Measurements from ENCODE around the gene PRSS21.

PRSS21 gene

DNA sequence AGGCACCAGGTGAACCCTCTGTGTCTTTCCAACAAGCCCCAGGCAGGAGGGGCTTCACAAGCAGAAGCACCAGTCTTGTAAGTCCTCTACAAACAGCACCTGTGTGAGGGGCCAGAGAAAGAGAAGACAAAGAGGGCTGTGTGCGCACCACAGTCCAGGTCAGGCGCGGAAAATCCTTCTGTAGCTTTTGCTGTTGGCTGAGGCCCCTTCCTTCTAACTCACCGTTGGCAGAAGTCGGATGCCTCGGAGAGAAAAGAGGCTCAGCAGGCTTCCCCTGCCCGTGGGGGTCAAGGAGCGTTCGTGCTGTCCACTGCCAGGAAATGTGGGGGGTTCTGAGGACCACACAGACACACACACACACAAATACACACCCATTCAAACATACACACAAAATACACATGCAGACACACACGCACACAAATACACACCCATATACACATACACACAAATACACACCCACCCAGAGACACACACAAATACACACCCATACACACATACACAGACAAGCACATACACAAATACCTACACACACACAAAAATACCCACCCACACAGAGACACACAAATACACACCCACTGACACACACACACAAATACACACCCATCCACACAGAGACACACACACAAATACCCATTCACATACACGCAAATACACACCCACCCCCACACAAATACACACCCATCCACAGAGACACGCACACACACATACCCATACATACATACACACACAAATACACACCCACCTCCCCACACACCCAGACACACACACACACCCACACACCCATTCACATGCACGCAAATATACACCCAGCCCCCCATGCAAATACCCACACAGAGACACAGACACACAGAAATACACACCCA, 19.8 kb downstream of the PRSS21 start (continued):
- TF ChIP-seq ZNF654 (tag by site-specific recombination; IDR thresholded peaks at IDR 0.05; ENCODE audit: low read depth) (no peak), ZNF544 (tag by site-specific recombination; IDR thresholded peaks at IDR 0.05) (no peak), ZNF560 (tag by site-specific recombination; IDR thresholded peaks at IDR 0.05; ENCODE audit: borderline replicate concordance) (0 out of 2 replicates have a peak, but pooled peaks have one; percentile 10), OVOL3 (tag by site-specific recombination; IDR thresholded peaks at IDR 0.05) (no peak), SP2 (tag by site-specific recombination; IDR thresholded peaks at IDR 0.05) (no peak), ZEB2 (tag by site-specific recombination; IDR thresholded peaks at IDR 0.05) (no peak), ZNF311 (tag by site-specific recombination; IDR thresholded peaks at IDR 0.05; ENCODE audit: borderline replicate concordance) (0 out of 2 replicates have a peak, but pooled peaks have one; percentile 25), ZNF473 (tag by site-specific recombination; IDR thresholded peaks at IDR 0.05) (0 out of 2 replicates have a peak, but pooled peaks have one; percentile 7), EGR2 (tag by site-specific recombination; IDR thresholded peaks at IDR 0.05; ENCODE audit: low read depth) (peak; percentile 96), ZNF302 (tag by site-specific recombination; IDR thresholded peaks at IDR 0.05; ENCODE audit: low read depth) (no peak), ZNF521 (tag by site-specific recombination; IDR thresholded peaks at IDR 0.05) (no peak; the same call in 1 of the 2 replicates), ZSCAN23 (tag by site-specific recombination; IDR thresholded peaks at IDR 0.05) (peak; percentile 24; the same call in 1 of the 2 replicates), SETDB1 (IDR thresholded peaks at IDR 0.05; ENCODE audit: insufficient read length, low read length) (no peak), ZNF510 (tag by site-specific recombination; IDR thresholded peaks at IDR 0.05; ENCODE audit: insufficient replicate concordance) (no peak)
- TF ChIP-seq, protein P1, sequence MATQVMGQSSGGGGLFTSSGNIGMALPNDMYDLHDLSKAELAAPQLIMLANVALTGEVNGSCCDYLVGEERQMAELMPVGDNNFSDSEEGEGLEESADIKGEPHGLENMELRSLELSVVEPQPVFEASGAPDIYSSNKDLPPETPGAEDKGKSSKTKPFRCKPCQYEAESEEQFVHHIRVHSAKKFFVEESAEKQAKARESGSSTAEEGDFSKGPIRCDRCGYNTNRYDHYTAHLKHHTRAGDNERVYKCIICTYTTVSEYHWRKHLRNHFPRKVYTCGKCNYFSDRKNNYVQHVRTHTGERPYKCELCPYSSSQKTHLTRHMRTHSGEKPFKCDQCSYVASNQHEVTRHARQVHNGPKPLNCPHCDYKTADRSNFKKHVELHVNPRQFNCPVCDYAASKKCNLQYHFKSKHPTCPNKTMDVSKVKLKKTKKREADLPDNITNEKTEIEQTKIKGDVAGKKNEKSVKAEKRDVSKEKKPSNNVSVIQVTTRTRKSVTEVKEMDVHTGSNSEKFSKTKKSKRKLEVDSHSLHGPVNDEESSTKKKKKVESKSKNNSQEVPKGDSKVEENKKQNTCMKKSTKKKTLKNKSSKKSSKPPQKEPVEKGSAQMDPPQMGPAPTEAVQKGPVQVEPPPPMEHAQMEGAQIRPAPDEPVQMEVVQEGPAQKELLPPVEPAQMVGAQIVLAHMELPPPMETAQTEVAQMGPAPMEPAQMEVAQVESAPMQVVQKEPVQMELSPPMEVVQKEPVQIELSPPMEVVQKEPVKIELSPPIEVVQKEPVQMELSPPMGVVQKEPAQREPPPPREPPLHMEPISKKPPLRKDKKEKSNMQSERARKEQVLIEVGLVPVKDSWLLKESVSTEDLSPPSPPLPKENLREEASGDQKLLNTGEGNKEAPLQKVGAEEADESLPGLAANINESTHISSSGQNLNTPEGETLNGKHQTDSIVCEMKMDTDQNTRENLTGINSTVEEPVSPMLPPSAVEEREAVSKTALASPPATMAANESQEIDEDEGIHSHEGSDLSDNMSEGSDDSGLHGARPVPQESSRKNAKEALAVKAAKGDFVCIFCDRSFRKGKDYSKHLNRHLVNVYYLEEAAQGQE (tag by site-specific recombination; IDR thresholded peaks at IDR 0.05) = no peak
- TF ChIP-seq, protein P2, sequence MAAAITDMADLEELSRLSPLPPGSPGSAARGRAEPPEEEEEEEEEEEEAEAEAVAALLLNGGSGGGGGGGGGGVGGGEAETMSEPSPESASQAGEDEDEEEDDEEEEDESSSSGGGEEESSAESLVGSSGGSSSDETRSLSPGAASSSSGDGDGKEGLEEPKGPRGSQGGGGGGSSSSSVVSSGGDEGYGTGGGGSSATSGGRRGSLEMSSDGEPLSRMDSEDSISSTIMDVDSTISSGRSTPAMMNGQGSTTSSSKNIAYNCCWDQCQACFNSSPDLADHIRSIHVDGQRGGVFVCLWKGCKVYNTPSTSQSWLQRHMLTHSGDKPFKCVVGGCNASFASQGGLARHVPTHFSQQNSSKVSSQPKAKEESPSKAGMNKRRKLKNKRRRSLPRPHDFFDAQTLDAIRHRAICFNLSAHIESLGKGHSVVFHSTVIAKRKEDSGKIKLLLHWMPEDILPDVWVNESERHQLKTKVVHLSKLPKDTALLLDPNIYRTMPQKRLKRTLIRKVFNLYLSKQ (tag by site-specific recombination; IDR thresholded peaks at IDR 0.05; ENCODE audit: borderline replicate concordance) = no peak
- TF ChIP-seq, protein P3, sequence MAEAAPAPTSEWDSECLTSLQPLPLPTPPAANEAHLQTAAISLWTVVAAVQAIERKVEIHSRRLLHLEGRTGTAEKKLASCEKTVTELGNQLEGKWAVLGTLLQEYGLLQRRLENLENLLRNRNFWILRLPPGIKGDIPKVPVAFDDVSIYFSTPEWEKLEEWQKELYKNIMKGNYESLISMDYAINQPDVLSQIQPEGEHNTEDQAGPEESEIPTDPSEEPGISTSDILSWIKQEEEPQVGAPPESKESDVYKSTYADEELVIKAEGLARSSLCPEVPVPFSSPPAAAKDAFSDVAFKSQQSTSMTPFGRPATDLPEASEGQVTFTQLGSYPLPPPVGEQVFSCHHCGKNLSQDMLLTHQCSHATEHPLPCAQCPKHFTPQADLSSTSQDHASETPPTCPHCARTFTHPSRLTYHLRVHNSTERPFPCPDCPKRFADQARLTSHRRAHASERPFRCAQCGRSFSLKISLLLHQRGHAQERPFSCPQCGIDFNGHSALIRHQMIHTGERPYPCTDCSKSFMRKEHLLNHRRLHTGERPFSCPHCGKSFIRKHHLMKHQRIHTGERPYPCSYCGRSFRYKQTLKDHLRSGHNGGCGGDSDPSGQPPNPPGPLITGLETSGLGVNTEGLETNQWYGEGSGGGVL (tag by site-specific recombination; IDR thresholded peaks at IDR 0.05) = 0 out of 2 replicates have a peak, but pooled peaks have one; percentile 8

DNA sequence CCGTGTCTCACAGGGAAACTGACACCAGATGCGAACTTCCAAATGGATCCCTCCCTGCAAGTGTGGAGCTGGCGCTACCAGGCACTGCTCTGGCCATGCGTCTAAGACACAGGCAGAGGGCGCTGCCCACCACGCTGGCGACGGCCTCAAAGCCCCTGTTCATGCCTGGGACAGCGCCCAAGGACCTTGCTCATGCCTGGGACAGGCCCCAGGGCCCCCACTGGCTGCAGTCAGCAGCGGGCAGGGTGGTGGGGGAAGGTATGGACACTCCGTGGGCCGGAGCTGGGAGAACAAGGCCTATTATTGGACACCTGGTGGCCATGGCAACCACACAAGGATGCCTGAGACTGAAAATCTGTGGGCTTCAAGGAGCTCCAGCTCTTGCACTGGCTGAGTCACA, 21.9 kb downstream of the PRSS21 start:
- H3K9me3 ChIP-seq (ENCODE audit: control insufficient read depth, insufficient read depth, low read depth, low read length) = no peaks in the 10 kb centered on the region
- ChIA-PET POLR2A (interaction anchor here (0.5 to 2.0 kb wide), 3 partner anchors 20 to 66 kb away, joined by 3 to 14 read pairs (median 3); no protein-coding TSS in a partner anchor), CTCF (interaction anchor here (0.6 to 3.0 kb wide), 21 partner anchors 8 to 189 kb away, joined by 3 to 25 read pairs (median 6); partner anchors contain the start of gene ZG16B)
- no peaks in the 10 kb centered on the region for H3K36me3 ChIP-seq (ENCODE audit: control insufficient read depth in 2 of 2, insufficient read depth in 1 of 2, low read length in 2 of 2)
- no peak overlapping the region for H3K27ac ChIP-seq (ENCODE audit: extremely low read depth, low read depth, low read length)
- no peaks in the 10 kb centered on the region for H3K4me1 ChIP-seq (ENCODE audit: control insufficient read depth, insufficient read depth, low read length)
- H3K4me3 ChIP-seq (ENCODE audit: low read depth, low read length) = no peak overlapping the region
- TF ChIP-seq ZNF2 (tag by site-specific recombination; IDR thresholded peaks at IDR 0.05) (peak; percentile 79; the same call in 1 of the 2 replicates), ZNF664 (tag by site-specific recombination; IDR thresholded peaks at IDR 0.05) (no peak), ZNF324 (tag by site-specific recombination; IDR thresholded peaks at IDR 0.05) (no peak), ZNF239 (tag by site-specific recombination; IDR thresholded peaks at IDR 0.05) (no peak), GLIS2 (tag by site-specific recombination; IDR thresholded peaks at IDR 0.05) (0 out of 2 replicates have a peak, but pooled peaks have one; percentile 23), ZNF391 (tag by site-specific recombination; IDR thresholded peaks at IDR 0.05; ENCODE audit: borderline replicate concordance, low read depth) (no peak), ZNF311 (tag by site-specific recombination; IDR thresholded peaks at IDR 0.05; ENCODE audit: borderline replicate concordance) (no peak)
- TF ChIP-seq, protein P4, sequence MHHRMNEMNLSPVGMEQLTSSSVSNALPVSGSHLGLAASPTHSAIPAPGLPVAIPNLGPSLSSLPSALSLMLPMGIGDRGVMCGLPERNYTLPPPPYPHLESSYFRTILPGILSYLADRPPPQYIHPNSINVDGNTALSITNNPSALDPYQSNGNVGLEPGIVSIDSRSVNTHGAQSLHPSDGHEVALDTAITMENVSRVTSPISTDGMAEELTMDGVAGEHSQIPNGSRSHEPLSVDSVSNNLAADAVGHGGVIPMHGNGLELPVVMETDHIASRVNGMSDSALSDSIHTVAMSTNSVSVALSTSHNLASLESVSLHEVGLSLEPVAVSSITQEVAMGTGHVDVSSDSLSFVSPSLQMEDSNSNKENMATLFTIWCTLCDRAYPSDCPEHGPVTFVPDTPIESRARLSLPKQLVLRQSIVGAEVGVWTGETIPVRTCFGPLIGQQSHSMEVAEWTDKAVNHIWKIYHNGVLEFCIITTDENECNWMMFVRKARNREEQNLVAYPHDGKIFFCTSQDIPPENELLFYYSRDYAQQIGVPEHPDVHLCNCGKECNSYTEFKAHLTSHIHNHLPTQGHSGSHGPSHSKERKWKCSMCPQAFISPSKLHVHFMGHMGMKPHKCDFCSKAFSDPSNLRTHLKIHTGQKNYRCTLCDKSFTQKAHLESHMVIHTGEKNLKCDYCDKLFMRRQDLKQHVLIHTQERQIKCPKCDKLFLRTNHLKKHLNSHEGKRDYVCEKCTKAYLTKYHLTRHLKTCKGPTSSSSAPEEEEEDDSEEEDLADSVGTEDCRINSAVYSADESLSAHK (tag by site-specific recombination; IDR thresholded peaks at IDR 0.05) = no peak
- TF ChIP-seq, protein P5, sequence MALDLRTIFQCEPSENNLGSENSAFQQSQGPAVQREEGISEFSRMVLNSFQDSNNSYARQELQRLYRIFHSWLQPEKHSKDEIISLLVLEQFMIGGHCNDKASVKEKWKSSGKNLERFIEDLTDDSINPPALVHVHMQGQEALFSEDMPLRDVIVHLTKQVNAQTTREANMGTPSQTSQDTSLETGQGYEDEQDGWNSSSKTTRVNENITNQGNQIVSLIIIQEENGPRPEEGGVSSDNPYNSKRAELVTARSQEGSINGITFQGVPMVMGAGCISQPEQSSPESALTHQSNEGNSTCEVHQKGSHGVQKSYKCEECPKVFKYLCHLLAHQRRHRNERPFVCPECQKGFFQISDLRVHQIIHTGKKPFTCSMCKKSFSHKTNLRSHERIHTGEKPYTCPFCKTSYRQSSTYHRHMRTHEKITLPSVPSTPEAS (tag by site-specific recombination; IDR thresholded peaks at IDR 0.05) = no peak
